Measurements from ENCODE around the gene RABGAP1L. TPM values are rescaled to one million over a fixed set of nuclear protein-coding genes. Genes with fewer than 3 reads are reported as not detected.

RABGAP1L gene
- total and polyA plus RNA-seq, 2 of the 4 experiments (the other 2 are of a cell fraction), result 7.9 to 26.7 TPM

DNA sequence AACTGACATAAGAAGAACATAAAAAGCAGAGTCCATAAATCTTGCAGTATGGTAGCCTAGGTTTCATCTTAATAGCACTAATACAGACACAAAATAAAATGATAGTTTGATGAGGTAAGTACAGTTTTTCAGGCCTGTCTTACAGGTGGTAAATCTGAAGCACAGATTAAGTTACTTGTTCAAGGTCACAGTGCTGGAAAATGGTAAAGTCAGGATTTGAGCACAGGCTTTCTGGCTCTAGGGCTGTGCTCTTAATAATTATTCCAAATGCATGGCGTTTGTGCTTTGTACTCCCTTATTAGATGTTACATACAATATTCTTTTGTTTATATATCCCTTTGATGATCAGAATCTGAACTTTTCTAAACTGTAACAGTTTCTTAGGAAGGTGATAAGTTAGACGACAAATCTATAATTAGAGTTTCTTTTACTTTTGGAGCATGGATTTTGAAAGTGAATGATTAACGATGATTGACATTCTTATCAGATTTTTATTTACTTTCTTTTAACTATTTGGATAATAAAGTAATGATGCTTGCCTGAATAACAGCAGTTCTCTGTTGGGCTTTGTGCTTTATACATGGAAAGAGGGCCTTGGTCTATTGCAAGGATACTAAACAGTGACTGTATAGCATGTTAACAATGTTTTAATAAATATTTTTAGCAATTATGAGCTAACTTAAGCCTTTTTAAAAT, 738.9 kb downstream of the RABGAP1L start:
- H3K23ac ChIP-seq (ENCODE audit: low read depth, low read length), result no peak overlapping the region
- H4K91ac ChIP-seq (ENCODE audit: insufficient read depth, low read depth, low read length), result no peak overlapping the region
- H2BK120ac ChIP-seq (ENCODE audit: low read depth, low read length), result no peak overlapping the region
- H2AK9ac ChIP-seq (replicated peaks; ENCODE audit: low read depth, low read length, poor library complexity), result no peak overlapping the region
- no peak overlapping the region for H4K5ac ChIP-seq (ENCODE audit: low read depth, low read length)
- no peak overlapping the region for H3K9ac ChIP-seq (ENCODE audit: low read depth, low read length)
- TF ChIP-seq RFX5 (IDR thresholded peaks at IDR 0.05; ENCODE audit: low read depth, low read length), result no peak
- no peak for TF ChIP-seq NFE2L2 (IDR thresholded peaks at IDR 0.05; ENCODE audit: low read depth, low read length)
- no peak for TF ChIP-seq MAFK (IDR thresholded peaks at IDR 0.05; ENCODE audit: low read depth, low read length)
- no peak for TF ChIP-seq POLR2A (IDR thresholded peaks at IDR 0.05; ENCODE audit: low read depth, low read length)
- TF ChIP-seq RCOR1 (IDR thresholded peaks at IDR 0.05; ENCODE audit: insufficient replicate concordance, low read length), result no peak
- TF ChIP-seq BHLHE40 (IDR thresholded peaks at IDR 0.05; ENCODE audit: low read depth, low read length), result no peak
- no peak for TF ChIP-seq FOS (IDR thresholded peaks at IDR 0.05; ENCODE audit: low read depth, low read length)
- TF ChIP-seq, protein P1, sequence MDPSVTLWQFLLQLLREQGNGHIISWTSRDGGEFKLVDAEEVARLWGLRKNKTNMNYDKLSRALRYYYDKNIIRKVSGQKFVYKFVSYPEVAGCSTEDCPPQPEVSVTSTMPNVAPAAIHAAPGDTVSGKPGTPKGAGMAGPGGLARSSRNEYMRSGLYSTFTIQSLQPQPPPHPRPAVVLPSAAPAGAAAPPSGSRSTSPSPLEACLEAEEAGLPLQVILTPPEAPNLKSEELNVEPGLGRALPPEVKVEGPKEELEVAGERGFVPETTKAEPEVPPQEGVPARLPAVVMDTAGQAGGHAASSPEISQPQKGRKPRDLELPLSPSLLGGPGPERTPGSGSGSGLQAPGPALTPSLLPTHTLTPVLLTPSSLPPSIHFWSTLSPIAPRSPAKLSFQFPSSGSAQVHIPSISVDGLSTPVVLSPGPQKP (IDR thresholded peaks at IDR 0.05; ENCODE audit: borderline replicate concordance, low read depth, low read length), result no peak
- TF ChIP-seq, protein P2, sequence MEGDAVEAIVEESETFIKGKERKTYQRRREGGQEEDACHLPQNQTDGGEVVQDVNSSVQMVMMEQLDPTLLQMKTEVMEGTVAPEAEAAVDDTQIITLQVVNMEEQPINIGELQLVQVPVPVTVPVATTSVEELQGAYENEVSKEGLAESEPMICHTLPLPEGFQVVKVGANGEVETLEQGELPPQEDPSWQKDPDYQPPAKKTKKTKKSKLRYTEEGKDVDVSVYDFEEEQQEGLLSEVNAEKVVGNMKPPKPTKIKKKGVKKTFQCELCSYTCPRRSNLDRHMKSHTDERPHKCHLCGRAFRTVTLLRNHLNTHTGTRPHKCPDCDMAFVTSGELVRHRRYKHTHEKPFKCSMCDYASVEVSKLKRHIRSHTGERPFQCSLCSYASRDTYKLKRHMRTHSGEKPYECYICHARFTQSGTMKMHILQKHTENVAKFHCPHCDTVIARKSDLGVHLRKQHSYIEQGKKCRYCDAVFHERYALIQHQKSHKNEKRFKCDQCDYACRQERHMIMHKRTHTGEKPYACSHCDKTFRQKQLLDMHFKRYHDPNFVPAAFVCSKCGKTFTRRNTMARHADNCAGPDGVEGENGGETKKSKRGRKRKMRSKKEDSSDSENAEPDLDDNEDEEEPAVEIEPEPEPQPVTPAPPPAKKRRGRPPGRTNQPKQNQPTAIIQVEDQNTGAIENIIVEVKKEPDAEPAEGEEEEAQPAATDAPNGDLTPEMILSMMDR (conservative IDR thresholded peaks at IDR 0.05; ENCODE audit: low read depth, low read length), result no peak
- no peak for TF ChIP-seq RAD21 (IDR thresholded peaks at IDR 0.05; ENCODE audit: low read length)
- no peak for TF ChIP-seq SMC3 (IDR thresholded peaks at IDR 0.05; ENCODE audit: low read depth, low read length)
- ChIA-PET CTCF (no interaction called here), POLR2A (ENCODE audit: unreplicated experiment) (no interaction called here)
- intact Hi-C loops (cut with micrococcal nuclease), result no loop called here
- no peaks in the 10 kb centered on the region for H3K9me1 ChIP-seq (ENCODE audit: insufficient read depth, low read length)
- dilution Hi-C loops (cut with HindIII; ENCODE audit: low sequenced_read_pairs, unreplicated experiment), result no loop called here
- H3K18ac ChIP-seq (ENCODE audit: low read depth, low read length), result no peak overlapping the region
- H3K4me2 ChIP-seq (ENCODE audit: low read depth, low read length), result no peak overlapping the region
- in situ Hi-C loops (cut with MboI; ENCODE audit: low sequenced_read_pairs), result no loop called here
- no peaks in the 10 kb centered on the region for H4K20me1 ChIP-seq (ENCODE audit: insufficient read depth, low read length)
- no peaks in the 10 kb centered on the region for H3K27me3 ChIP-seq (ENCODE audit: control insufficient read depth, insufficient read depth, low read length)
- no peaks in the 10 kb centered on the region for H3K4me1 ChIP-seq (ENCODE audit: control insufficient read depth, insufficient read depth, low read length)
- H2BK20ac ChIP-seq (ENCODE audit: low read depth, low read length), result no peak overlapping the region
- no peak overlapping the region for H2AK5ac ChIP-seq (ENCODE audit: low read depth, low read length)
- H2BK15ac ChIP-seq (ENCODE audit: low read depth, low read length), result no peak overlapping the region
- BruUV-seq (replicated peaks), result no TSS peak
- H3K27ac ChIP-seq (ENCODE audit: insufficient read depth, low read length), result no peak overlapping the region
- no peak overlapping the region for H3K4me3 ChIP-seq (ENCODE audit: insufficient read depth, low read depth, low read length)
- H2BK5ac ChIP-seq (ENCODE audit: low read depth, low read length, poor library complexity, severe bottlenecking), result no peak overlapping the region
- ATAC-seq (ENCODE audit: low read depth), result no peak
- H3K36me3 ChIP-seq (ENCODE audit: control insufficient read depth, insufficient read depth, low read length), result no peaks in the 10 kb centered on the region
- WGBS, 2 experiments (ENCODE audit: extremely low coverage in 2 of 2, insufficient read length in 1 of 2), result no CpG with 5 or more reads among the region's 3 CpGs
- no peaks in the 10 kb centered on the region for H3K9me3 ChIP-seq (ENCODE audit: control insufficient read depth, insufficient read depth, low read length)
- H3K79me1 ChIP-seq (ENCODE audit: low read depth in 1 of 2, low read length in 2 of 2), result no peaks in the 10 kb centered on the region
- H2AFZ ChIP-seq (replicated peaks; ENCODE audit: low read length, poor library complexity), result no peak overlapping the region
- no peak overlapping the region for H3K14ac ChIP-seq (replicated peaks; ENCODE audit: low read depth, low read length)
- no peak overlapping the region for H3K56ac ChIP-seq (ENCODE audit: extremely low read depth, insufficient read depth, low read length)
- H4K8ac ChIP-seq (ENCODE audit: low read depth in 2 of 2, low read length in 2 of 2), result no peak overlapping the region
- DNase-seq, result no peak
- H3K4ac ChIP-seq (ENCODE audit: low read depth, low read length), result no peak overlapping the region
